ENCODE results near the gene RNF222.

The RNF222 gene

GRCh38 chr17:8372422-8372821, 25.2 kb downstream of the RNF222 start:
- no peak overlapping the region for H3K4me3 ChIP-seq (ENCODE audit: low read depth, low read length)
- DNase-seq (ENCODE audit: low read depth), result no peak
- TF ChIP-seq, protein P1, sequence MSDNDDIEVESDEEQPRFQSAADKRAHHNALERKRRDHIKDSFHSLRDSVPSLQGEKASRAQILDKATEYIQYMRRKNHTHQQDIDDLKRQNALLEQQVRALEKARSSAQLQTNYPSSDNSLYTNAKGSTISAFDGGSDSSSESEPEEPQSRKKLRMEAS (IDR thresholded peaks at IDR 0.05; ENCODE audit: low read depth, low read length), result no peak
- TF ChIP-seq POLR2A (IDR thresholded peaks at IDR 0.05; ENCODE audit: extremely low read depth, insufficient read length), result no peak
- no peak for TF ChIP-seq MYC (IDR thresholded peaks at IDR 0.05; ENCODE audit: low read depth, low read length)
- TF ChIP-seq, protein P2, sequence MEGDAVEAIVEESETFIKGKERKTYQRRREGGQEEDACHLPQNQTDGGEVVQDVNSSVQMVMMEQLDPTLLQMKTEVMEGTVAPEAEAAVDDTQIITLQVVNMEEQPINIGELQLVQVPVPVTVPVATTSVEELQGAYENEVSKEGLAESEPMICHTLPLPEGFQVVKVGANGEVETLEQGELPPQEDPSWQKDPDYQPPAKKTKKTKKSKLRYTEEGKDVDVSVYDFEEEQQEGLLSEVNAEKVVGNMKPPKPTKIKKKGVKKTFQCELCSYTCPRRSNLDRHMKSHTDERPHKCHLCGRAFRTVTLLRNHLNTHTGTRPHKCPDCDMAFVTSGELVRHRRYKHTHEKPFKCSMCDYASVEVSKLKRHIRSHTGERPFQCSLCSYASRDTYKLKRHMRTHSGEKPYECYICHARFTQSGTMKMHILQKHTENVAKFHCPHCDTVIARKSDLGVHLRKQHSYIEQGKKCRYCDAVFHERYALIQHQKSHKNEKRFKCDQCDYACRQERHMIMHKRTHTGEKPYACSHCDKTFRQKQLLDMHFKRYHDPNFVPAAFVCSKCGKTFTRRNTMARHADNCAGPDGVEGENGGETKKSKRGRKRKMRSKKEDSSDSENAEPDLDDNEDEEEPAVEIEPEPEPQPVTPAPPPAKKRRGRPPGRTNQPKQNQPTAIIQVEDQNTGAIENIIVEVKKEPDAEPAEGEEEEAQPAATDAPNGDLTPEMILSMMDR (IDR thresholded peaks at IDR 0.05; ENCODE audit: low read depth, low read length), result no peak

GRCh38 chr17:8371786-8372185, 25.8 kb downstream of the RNF222 start:
- no peak overlapping the region for H3K4me3 ChIP-seq (ENCODE audit: low read depth, low read length)
- TF ChIP-seq MYC (IDR thresholded peaks at IDR 0.05; ENCODE audit: low read depth, low read length), result no peak
- TF ChIP-seq, protein P1 (IDR thresholded peaks at IDR 0.05; ENCODE audit: low read depth, low read length), result no peak
- no peak for TF ChIP-seq POLR2A (IDR thresholded peaks at IDR 0.05; ENCODE audit: extremely low read depth, insufficient read length)
- TF ChIP-seq, protein P2 (IDR thresholded peaks at IDR 0.05; ENCODE audit: low read depth, low read length), result no peak
- no peak for DNase-seq (ENCODE audit: low read depth)

- H3K4me3 ChIP-seq (ENCODE audit: low read depth, low read length), result no peak overlapping the region
- no peak for DNase-seq (ENCODE audit: low read depth)
- TF ChIP-seq MYC (IDR thresholded peaks at IDR 0.05; ENCODE audit: low read depth, low read length) (no peak), POLR2A (IDR thresholded peaks at IDR 0.05; ENCODE audit: extremely low read depth, insufficient read length) (no peak)
- TF ChIP-seq, protein P1 (IDR thresholded peaks at IDR 0.05; ENCODE audit: low read depth, low read length), result no peak
- TF ChIP-seq, protein P2 (IDR thresholded peaks at IDR 0.05; ENCODE audit: low read depth, low read length), result no peak
These were observed 27.7 kb downstream of the RNF222 start for GRCh38 chr17:8369944-8370343.

DNA sequence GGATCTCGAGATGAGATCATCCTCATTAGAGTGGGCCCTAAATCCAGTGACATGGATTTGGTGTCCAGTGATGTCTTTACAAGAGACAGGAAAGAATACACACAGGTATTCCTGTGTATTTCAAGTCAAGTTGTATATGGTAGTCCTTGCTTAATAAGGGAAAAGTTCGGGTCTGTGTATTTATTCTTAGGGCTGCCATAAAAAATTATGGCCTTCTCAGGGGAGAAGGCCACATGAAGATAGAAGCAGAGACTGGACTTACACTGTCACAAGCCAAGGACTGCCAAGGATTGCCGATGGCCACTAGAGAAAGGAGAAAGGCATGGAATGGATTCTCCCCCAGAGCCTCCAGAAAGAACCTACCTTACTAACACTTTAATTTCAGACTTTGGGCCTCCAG, 29.4 kb downstream of the RNF222 start:
- TF ChIP-seq, protein P2 (IDR thresholded peaks at IDR 0.05; ENCODE audit: low read depth, low read length), result no peak
- TF ChIP-seq POLR2A (IDR thresholded peaks at IDR 0.05; ENCODE audit: extremely low read depth, insufficient read length) (no peak), MYC (IDR thresholded peaks at IDR 0.05; ENCODE audit: low read depth, low read length) (no peak)
- TF ChIP-seq, protein P1 (IDR thresholded peaks at IDR 0.05; ENCODE audit: low read depth, low read length), result no peak
- no peak for DNase-seq (ENCODE audit: low read depth)
- H3K4me3 ChIP-seq (ENCODE audit: low read depth, low read length), result no peak overlapping the region

- TF ChIP-seq, protein P1 (IDR thresholded peaks at IDR 0.05; ENCODE audit: low read depth, low read length), result no peak
- TF ChIP-seq MYC (IDR thresholded peaks at IDR 0.05; ENCODE audit: low read depth, low read length) (no peak), POLR2A (IDR thresholded peaks at IDR 0.05; ENCODE audit: extremely low read depth, insufficient read length) (no peak)
- TF ChIP-seq, protein P2 (IDR thresholded peaks at IDR 0.05; ENCODE audit: low read depth, low read length), result no peak
- H3K4me3 ChIP-seq (ENCODE audit: low read depth, low read length), result no peak overlapping the region
- no peak for DNase-seq (ENCODE audit: low read depth)
These were observed 31.4 kb downstream of the RNF222 start for GRCh38 chr17:8366231-8366630.

All from NB4 (cell line).